AG04450 (cell line): ENCODE measurements around the gene CPT1B. TPM values are rescaled to one million over a fixed set of nuclear protein-coding genes. Genes with fewer than 3 reads are reported as not detected.

Source experiments
- CTCF ChIA-PET: fragments of 300-600, 350-600 bp; formaldehyde crosslinking; extraction: SDS; loops from one replicate; lab custom pipeline; 2022; ENCODE audit warnings: antibody characterized with exemption, inconsistent platforms; lab: Charles Lee
- POLR2A ChIA-PET: fragments of 350-600 bp; formaldehyde crosslinking; extraction: SDS; loops from one replicate; lab custom pipeline; 2021; ENCODE audit warnings: antibody characterized with exemption, inconsistent platforms; lab: Yijun Ruan, JAX
- DNase-seq: peaks from one replicate; pipeline ENCODE4 v3.0.0-alpha.2; 2011; ENCODE audit warnings: low read depth, low spot score
- H3K27ac ChIP-seq: one replicate; pipeline ENCODE4 v1.5.1; 2012; ENCODE audit warnings: low read depth, low read length, control low read depth
- H3K27me3 ChIP-seq: one replicate; pipeline ENCODE4 v1.6.0; 2012; ENCODE audit warnings: low read length; ENCODE audit not compliant: control insufficient read depth, insufficient read depth
- H3K4me3 ChIP-seq: 2 replicates; pipeline ENCODE4 v1.5.1; 2011; ENCODE audit warnings: mild to moderate bottlenecking, low read depth, low read length, control low read depth
- H3K9me3 ChIP-seq: 2 replicates; pipeline ENCODE4 v1.5.1; 2012; ENCODE audit warnings: low read length; ENCODE audit not compliant: control insufficient read depth, insufficient read depth
- polyA plus RNA-seq: library from polyadenylated mRNA; depleted of rRNA; stranded (reverse); fragments of >200 nt; gene quantifications from 2 replicates; pipeline ENCODE4 v1.2.3, GENCODE V29; 2011
- TF ChIP-seq, protein P1 (sequence below): IDR thresholded peaks from 2 replicates; pipeline ENCODE4 v1.5.1; 2011; ENCODE audit warnings: low read depth, low read length, control low read depth, inconsistent platforms

CPT1B gene
- polyA plus RNA-seq, 1 experiment: 0.99 TPM

DNA sequence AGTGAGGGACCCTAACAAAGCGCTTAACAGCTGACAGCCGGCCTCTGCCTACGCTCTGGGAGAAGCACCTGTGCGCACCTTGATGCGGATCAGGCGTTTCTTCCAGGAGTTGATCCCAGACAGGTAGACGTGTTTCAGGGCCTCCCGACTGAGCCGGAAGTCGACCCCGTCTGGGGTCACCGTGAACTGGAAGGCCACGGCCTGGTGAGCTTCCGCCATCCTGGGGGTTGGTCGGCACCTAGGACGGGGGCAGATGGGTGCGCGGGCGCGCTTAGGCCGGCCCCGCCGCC, 585 bp downstream of the CPT1B start:
- TF ChIP-seq, protein P1, sequence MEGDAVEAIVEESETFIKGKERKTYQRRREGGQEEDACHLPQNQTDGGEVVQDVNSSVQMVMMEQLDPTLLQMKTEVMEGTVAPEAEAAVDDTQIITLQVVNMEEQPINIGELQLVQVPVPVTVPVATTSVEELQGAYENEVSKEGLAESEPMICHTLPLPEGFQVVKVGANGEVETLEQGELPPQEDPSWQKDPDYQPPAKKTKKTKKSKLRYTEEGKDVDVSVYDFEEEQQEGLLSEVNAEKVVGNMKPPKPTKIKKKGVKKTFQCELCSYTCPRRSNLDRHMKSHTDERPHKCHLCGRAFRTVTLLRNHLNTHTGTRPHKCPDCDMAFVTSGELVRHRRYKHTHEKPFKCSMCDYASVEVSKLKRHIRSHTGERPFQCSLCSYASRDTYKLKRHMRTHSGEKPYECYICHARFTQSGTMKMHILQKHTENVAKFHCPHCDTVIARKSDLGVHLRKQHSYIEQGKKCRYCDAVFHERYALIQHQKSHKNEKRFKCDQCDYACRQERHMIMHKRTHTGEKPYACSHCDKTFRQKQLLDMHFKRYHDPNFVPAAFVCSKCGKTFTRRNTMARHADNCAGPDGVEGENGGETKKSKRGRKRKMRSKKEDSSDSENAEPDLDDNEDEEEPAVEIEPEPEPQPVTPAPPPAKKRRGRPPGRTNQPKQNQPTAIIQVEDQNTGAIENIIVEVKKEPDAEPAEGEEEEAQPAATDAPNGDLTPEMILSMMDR: no peak
- no peaks in the 10 kb centered on the region for H3K9me3 ChIP-seq
- H3K27me3 ChIP-seq: peaks cover 14% of the 10 kb centered on the region
- no peak overlapping the region for H3K27ac ChIP-seq
- no peak for DNase-seq
- ChIA-PET POLR2A (interaction anchor here (1.3 kb wide), 1 partner anchor 46 kb away, joined by 3 read pairs; no protein-coding TSS in a partner anchor), CTCF (interaction anchor here (3.3 kb wide), 1 partner anchor 15 kb away, joined by 27 read pairs; the partner anchor contains the start of gene SYCE3)
- H3K4me3 ChIP-seq: no peak overlapping the region

DNA sequence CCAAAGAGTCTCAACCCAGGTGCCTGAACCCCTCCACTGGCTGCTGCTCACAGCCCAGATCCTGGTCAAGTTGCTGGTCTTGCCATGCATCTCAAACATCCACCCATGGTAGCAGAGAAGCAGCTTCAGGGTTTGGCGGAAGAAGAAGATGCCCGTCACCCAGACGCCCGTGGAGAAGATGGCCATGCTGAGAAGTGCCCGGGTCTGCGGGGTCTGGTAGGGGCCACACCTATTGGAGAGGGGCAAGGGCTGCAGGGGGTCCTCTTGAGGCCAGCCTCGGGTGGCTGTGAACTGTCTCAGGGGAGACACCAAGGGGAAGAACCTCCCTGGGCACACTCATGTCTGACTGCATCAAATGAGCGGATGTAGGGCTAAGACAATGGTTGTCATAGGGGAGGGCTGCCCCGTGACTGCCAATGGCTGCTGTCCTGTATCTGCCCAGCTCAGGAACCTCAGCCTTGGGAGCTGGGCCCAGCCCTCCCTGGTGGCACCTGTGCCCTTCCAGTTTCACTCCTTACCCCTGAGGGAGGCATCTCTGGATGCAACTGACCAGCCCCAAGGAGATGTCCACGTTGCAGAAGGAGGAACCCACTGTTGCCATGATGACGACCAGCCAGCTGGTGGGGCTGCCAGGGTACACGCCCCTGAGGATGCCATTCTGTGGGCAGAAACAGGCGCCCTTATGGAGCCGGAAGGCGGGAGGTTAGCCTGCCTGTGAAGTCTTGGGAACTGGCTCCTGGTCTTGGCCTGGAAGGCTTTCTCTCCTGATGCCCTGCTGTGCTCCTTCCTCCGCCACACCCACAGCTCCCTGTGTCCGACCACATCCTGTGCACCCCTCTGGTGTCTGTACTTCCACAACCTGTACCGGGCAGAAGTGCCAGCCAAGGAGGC, 1.2 kb downstream of the CPT1B start:
- TF ChIP-seq, protein P1: no peak
- Histone ChIP-seq H3K9me3 (no peaks in the 10 kb centered on the region), H3K4me3 (no peak overlapping the region), H3K27ac (no peak overlapping the region), H3K27me3 (peaks cover 14% of the 10 kb centered on the region)
- DNase-seq: no peak
- CTCF ChIA-PET: interaction anchor here (3.3 kb wide), 1 partner anchor 14 kb away, joined by 27 read pairs; the partner anchor contains the start of gene SYCE3
- POLR2A ChIA-PET: interaction anchor here (1.3 kb wide), 1 partner anchor 45 kb away, joined by 3 read pairs; no protein-coding TSS in a partner anchor

DNA sequence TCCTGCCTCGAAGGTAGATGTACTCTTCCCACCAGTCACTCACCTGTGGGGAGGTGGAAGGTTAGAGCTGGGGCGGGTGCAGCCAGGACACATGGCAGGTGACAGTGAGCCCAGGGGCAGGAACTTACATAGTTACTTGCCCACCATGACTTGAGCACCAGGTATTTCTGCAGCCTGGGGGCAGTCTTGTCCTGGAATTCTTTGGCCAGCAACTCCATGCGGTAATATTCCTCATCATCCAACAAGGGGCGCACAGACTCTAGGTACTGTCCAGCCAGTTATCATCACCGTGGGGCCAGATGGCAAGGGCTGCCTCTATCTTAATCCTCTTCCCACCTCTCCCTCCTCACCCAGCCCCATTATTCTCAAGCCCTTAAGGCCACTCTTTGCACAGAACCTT, 2.2 kb downstream of the CPT1B start:
- no peak overlapping the region for H3K4me3 ChIP-seq
- no peak overlapping the region for H3K27ac ChIP-seq
- POLR2A ChIA-PET: interaction anchor here (1.1 to 1.4 kb wide), 2 partner anchors 12 to 14 kb away, joined by 3 read pairs; partner anchors contain the start of gene SYCE3
- TF ChIP-seq, protein P1: peak; percentile 42
- DNase-seq: no peak
- peaks cover 18% of the 10 kb centered on the region for H3K27me3 ChIP-seq
- CTCF ChIA-PET: interaction anchor here (3.3 kb wide), 1 partner anchor 13 kb away, joined by 27 read pairs; the partner anchor contains the start of gene SYCE3
- no peaks in the 10 kb centered on the region for H3K9me3 ChIP-seq

DNA sequence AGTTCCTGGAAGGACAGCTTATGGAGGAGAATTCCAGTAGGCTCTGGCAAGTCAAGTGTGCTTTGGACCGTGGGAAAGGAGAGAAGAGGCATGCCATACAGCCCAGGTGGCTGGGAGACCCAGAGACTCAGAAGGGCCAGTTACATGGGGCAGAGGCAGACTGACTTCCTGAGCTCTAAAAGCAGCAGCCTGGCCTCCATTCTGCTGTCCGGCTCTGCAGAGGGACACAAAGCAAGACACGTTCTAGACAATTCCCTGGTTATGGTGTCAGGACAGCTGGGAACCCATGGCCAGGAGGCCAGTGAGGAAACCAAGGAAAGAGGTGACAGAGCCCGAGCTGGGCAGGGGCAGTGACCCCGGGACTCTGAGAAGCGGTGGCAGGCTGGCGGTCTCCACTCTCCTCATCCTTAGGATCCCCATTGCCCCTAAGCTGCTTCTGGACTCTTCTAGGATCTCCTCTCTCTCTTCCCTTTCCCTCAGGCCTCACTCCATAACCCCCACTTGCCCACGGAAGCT, 2.7 kb downstream of the CPT1B start:
- CTCF ChIA-PET: interaction anchor here (0.9 to 3.3 kb wide), 2 partner anchors 12 to 46 kb away, joined by 4 to 27 read pairs; partner anchors contain the start of gene SYCE3
- H3K27me3 ChIP-seq: peaks cover 18% of the 10 kb centered on the region
- DNase-seq: no peak
- POLR2A ChIA-PET: interaction anchor here (0.6 to 1.4 kb wide), 4 partner anchors 12 to 74 kb away, joined by 3 read pairs; partner anchors contain the start of gene SYCE3
- TF ChIP-seq, protein P1: no peak
- no peak overlapping the region for H3K4me3 ChIP-seq
- no peak overlapping the region for H3K27ac ChIP-seq
- no peaks in the 10 kb centered on the region for H3K9me3 ChIP-seq

DNA sequence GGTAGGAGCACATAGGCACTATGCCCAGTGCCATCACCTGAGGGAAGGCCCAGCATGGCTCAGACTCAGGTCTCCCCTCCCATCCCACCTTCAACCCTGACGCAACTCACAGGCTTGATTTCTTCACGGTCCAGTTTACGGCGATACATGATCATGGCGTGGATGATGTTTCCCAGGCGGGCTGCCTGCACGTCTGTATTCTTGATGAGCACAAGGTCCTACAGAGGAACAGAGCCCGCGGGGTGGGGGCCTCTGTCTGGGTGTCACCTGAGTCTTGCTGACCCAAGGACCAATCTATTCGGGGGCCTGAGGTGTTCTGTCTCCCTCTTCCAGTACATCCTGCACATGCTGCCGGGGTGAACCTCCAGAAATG, 3.9 kb downstream of the CPT1B start:
- TF ChIP-seq, protein P1: no peak
- DNase-seq: no peak
- ChIA-PET POLR2A (no interaction called here), CTCF (interaction anchor here (0.9 to 3.3 kb wide), 2 partner anchors 11 to 47 kb away, joined by 4 to 27 read pairs; partner anchors contain the start of gene SYCE3)
- no peak overlapping the region for H3K4me3 ChIP-seq
- peaks cover 18% of the 10 kb centered on the region for H3K27me3 ChIP-seq
- H3K27ac ChIP-seq: no peak overlapping the region
- H3K9me3 ChIP-seq: no peaks in the 10 kb centered on the region
